ENCODE results near the gene ZNF548.

- TF ChIP-seq ZFP30 (CRISPR knock-in tag; IDR thresholded peaks at IDR 0.05) = no peak
- no peak for TF ChIP-seq BACH2 (CRISPR knock-in tag; IDR thresholded peaks at IDR 0.05; ENCODE audit: borderline replicate concordance)
Observed at GRCh38 chr19:57403737-57404563, 14.3 kb downstream of the ZNF548 start.
